ENCODE measurements around the gene USP1. TPM values are rescaled to one million over a fixed set of nuclear protein-coding genes. Genes with fewer than 3 reads are reported as not detected.

The USP1 gene
- total RNA-seq, 2 experiments from 2014 or later, result 67.3 to 68.1 TPM

DNA sequence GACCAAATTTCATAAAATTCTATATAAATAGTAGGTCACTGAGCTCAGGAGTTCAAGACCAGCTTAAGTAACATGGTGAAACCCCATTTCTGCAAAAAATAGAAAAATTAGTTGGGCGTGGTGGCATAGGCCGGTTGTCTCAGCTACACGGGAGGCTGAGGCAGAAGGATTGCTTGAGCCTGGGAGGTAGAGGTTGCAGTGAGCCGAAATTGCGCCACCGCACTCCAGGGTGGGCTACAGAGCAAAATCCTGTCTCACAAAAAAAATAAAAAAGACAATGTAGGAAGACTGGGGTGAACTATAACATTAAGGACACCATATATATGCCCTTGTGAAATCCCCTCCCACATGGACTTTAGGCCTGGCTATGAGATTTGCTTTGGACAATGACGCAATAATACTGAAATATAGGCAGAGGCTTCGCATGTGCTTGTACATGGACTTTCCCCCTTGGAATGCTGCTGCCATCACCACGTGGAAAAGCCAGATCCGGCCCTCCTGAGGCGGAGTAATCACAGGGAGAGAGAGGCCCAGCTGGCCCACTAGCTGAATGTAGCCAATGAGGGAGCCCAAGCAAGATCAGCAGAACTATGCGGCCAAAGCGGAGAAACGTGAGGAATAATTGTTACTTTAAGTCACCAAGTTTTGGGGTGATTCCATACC lies 13.1 kb upstream of the USP1 start:
- DNase-seq (no peak), ATAC-seq (no peak)
- Mint-ChIP-seq H3K4me1 (ENCODE audit: low read depth) (no peaks in the 10 kb centered on the region), H3K4me3 (no peak overlapping the region), H3K27ac (no peak overlapping the region), H3K9me3 (no peaks in the 10 kb centered on the region), H3K27me3 (no peaks in the 10 kb centered on the region), H3K36me3 (ENCODE audit: low read depth) (no peaks in the 10 kb centered on the region)
- ChIA-PET CTCF (no interaction called here), POLR2A (interaction anchor here (1.2 kb wide), 1 partner anchor 13 kb away, joined by 3 read pairs; no protein-coding TSS in a partner anchor)
- intact Hi-C loops (cut with micrococcal nuclease), result no loop called here
- TF ChIP-seq, protein P1, sequence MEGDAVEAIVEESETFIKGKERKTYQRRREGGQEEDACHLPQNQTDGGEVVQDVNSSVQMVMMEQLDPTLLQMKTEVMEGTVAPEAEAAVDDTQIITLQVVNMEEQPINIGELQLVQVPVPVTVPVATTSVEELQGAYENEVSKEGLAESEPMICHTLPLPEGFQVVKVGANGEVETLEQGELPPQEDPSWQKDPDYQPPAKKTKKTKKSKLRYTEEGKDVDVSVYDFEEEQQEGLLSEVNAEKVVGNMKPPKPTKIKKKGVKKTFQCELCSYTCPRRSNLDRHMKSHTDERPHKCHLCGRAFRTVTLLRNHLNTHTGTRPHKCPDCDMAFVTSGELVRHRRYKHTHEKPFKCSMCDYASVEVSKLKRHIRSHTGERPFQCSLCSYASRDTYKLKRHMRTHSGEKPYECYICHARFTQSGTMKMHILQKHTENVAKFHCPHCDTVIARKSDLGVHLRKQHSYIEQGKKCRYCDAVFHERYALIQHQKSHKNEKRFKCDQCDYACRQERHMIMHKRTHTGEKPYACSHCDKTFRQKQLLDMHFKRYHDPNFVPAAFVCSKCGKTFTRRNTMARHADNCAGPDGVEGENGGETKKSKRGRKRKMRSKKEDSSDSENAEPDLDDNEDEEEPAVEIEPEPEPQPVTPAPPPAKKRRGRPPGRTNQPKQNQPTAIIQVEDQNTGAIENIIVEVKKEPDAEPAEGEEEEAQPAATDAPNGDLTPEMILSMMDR (IDR thresholded peaks at IDR 0.05), result no peak

DNA sequence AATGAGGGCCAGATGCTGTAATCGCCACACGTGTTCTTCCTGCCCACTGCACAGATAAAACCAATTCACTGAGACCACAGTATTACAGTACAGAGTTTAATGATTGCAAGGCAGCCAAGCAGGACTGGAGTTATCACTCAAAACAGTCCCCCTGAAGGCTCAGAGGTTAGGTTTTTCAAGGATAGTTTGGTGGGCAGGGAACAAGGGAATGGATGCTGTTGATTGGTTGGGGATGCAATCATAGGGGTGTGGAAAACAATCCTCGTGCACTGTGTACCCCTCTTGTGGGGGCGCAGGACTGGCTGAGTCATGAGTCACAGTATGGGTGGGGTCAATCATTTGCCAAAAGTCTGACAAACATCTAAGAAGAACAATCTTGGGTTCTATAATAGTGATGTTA lies 12.4 kb upstream of the USP1 start:
- no peak overlapping the region for H3K27ac Mint-ChIP-seq
- intact Hi-C loops (cut with micrococcal nuclease), result no loop called here
- H3K9me3 Mint-ChIP-seq, result no peaks in the 10 kb centered on the region
- H3K27me3 Mint-ChIP-seq, result no peaks in the 10 kb centered on the region
- DNase-seq (no peak), ATAC-seq (no peak)
- H3K36me3 Mint-ChIP-seq (ENCODE audit: low read depth), result no peaks in the 10 kb centered on the region
- ChIA-PET POLR2A (interaction anchor here (1.2 kb wide), 1 partner anchor 12 kb away, joined by 3 read pairs; no protein-coding TSS in a partner anchor), CTCF (no interaction called here)
- TF ChIP-seq, protein P1 (IDR thresholded peaks at IDR 0.05), result no peak
- no peak overlapping the region for H3K4me3 Mint-ChIP-seq
- no peaks in the 10 kb centered on the region for H3K4me1 Mint-ChIP-seq (ENCODE audit: low read depth)

DNA sequence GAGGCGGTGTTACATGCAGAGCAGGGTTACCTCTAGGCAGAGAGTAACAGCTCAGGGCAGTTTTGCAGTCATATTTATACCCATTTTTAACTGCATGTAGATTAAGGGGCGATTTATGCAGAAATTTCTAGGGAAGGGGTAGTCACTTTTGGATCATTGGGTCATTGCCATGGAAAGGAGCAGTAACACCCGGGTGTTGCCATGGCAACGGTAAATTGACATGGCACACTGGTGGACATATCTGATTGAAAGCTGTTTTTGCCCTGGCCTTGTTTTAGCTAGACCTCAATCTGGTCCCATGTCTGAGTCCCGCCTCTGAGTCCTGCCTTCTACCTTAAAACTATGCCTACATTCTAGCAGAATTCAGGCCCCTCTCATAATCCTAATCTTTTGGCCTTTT lies 11.8 kb upstream of the USP1 start:
- DNase-seq (no peak), ATAC-seq (no peak)
- Mint-ChIP-seq H3K9me3 (no peaks in the 10 kb centered on the region), H3K36me3 (ENCODE audit: low read depth) (no peaks in the 10 kb centered on the region), H3K27me3 (no peaks in the 10 kb centered on the region), H3K4me3 (no peak overlapping the region), H3K4me1 (ENCODE audit: low read depth) (no peaks in the 10 kb centered on the region), H3K27ac (no peak overlapping the region)
- intact Hi-C loops (cut with micrococcal nuclease), result no loop called here
- POLR2A ChIA-PET, result interaction anchor here (1.0 kb wide), 1 partner anchor 11 kb away, joined by 6 read pairs; no protein-coding TSS in a partner anchor
- TF ChIP-seq, protein P1 (IDR thresholded peaks at IDR 0.05), result no peak
- CTCF ChIA-PET, result interaction anchor here (1.1 kb wide), 1 partner anchor 10 kb away, joined by 3 read pairs; no protein-coding TSS in a partner anchor

DNA sequence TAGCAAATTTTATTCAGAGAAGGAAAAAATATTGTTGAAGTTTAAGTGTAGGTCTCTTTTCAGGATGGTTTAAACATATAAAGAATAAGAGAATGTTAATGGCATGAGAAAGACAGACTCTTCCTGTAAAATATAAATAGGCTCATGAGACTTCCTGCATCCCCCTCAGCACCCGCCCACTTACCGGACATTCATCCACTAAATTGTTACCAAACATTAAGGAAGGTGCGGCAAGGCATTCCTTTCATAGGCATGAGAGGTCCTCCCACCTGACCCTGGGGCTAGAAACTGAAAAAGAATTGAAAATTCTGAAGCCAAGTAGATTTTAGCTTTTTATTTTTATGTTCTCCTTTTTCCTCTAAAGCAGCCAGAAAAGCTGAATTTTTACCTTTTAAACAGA lies 10.6 kb upstream of the USP1 start:
- no peak overlapping the region for H3K4me3 Mint-ChIP-seq
- POLR2A ChIA-PET, result interaction anchor here (1.4 kb wide), 1 partner anchor 10 kb away, joined by 5 read pairs; no protein-coding TSS in a partner anchor

DNA sequence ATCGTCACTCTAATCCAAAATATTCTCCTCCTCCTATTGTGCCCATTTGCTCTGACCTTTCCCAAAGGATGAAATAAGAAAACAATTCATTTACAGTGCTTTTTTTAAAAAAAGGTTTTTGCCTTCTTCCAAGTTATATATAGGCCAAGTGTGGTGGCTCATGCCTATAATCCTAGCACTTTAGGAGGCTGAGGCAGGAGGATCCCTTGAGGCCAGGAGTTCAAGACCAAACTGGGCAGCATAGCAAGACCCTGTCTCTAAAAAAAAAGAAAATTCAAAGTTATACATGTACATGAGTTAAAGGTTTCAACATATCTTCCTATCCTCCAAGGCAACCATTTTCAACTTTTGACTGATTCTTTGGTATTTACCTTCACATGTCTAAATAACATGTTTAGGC lies 10.1 kb upstream of the USP1 start:
- H3K4me1 Mint-ChIP-seq (ENCODE audit: low read depth), result no peaks in the 10 kb centered on the region
- H3K9me3 Mint-ChIP-seq, result no peaks in the 10 kb centered on the region
- no peaks in the 10 kb centered on the region for H3K27me3 Mint-ChIP-seq
- POLR2A ChIA-PET, result interaction anchor here (1.4 kb wide), 1 partner anchor 9 kb away, joined by 5 read pairs; no protein-coding TSS in a partner anchor
- H3K36me3 Mint-ChIP-seq (ENCODE audit: low read depth), result no peaks in the 10 kb centered on the region
- ATAC-seq (no peak), DNase-seq (no peak)
- CTCF ChIA-PET, result no interaction called here
- TF ChIP-seq, protein P1 (IDR thresholded peaks at IDR 0.05), result no peak
- H3K4me3 Mint-ChIP-seq, result no peak overlapping the region
- H3K27ac Mint-ChIP-seq, result no peak overlapping the region
- intact Hi-C loops (cut with micrococcal nuclease), result no loop called here

More for the DNA sequence above, 10.6 kb upstream of the USP1 start:
- Mint-ChIP-seq H3K27ac (no peak overlapping the region), H3K36me3 (ENCODE audit: low read depth) (no peaks in the 10 kb centered on the region), H3K27me3 (no peaks in the 10 kb centered on the region), H3K9me3 (no peaks in the 10 kb centered on the region), H3K4me1 (ENCODE audit: low read depth) (no peaks in the 10 kb centered on the region)
- DNase-seq (no peak), ATAC-seq (no peak)
- CTCF ChIA-PET, result interaction anchor here (1.1 kb wide), 1 partner anchor 19 kb away, joined by 3 read pairs; no protein-coding TSS in a partner anchor
- intact Hi-C loops (cut with micrococcal nuclease), result no loop called here
- TF ChIP-seq, protein P1 (IDR thresholded peaks at IDR 0.05), result no peak

Measured in activated CD8-positive, alpha-beta T cell treated with anti-CD3 and anti-CD28 coated beads for 36 hours (primary cell).